HL-60/S4 treated with retinoic acid at 250 ng/mL for 4 days and 3 days (cell line): ENCODE measurements around the gene EPOP.

Experiments used
- in situ Hi-C: fragments of 300-500 bp; cut with MboI; formaldehyde crosslinking; loops from 2 replicates; pipeline ENCODE4 v1.7.0; 2022; ENCODE audit warnings: low sequenced_read_pairs

The EPOP gene

DNA sequence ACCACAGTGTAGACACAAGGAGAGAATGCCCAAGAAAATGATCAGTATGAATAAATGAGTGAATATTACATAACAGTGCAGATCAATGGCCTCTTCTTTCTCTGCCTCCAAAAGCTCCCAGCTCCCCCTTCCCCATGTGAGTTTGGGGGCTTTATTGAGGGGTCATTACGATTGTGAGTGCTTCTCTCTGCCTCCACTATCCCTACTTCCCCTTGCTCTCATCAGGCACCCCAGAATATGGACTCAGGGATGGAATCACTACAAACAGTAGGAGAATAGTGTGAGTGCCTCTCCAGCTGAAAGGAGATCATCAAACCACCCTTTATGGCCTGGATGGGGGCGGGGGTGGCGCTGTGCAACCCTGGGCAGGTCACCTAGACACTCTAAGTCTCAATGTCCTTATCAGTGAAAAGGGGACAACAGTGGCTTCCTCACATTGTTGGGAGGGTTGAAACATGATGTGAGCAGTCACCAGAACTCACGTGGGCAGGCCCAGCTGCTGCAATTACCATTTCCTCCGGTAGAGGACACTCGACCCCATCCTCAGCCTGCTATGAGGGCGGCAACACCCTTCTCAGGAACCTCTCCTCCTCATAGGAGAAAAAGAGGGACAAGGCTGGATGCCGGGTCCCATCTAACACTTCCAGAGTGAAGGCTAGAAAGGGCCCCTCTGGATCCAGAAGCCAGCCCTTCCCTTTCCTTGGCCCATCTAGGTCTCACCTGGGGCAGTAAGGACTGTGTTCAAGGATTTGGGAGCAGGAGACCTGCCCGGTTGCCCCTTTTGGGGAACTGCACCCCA lies 2.1 kb upstream of the EPOP start:
- in situ Hi-C loops: no loop called here

- in situ Hi-C loops: no loop called here
Measured at GRCh38 chr17:38674014-38674748, 576 bp downstream of the EPOP start.

DNA sequence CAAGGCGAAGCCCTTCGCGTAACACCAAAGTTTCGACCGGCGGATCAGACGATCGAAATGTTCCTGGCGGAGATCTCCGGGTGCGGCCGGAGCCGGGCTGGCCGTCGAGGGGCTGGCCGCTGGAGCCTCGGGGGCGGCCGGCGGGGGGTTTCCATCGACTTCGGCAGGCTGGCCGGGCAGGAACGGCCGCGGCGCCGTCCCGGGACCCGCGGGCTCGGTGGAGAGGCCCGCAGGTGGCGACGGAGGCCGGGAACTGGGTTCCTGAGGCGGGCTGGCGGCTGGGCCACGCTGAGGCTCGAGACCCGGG lies 1.1 kb downstream of the EPOP start:
- in situ Hi-C loops: no loop called here

DNA sequence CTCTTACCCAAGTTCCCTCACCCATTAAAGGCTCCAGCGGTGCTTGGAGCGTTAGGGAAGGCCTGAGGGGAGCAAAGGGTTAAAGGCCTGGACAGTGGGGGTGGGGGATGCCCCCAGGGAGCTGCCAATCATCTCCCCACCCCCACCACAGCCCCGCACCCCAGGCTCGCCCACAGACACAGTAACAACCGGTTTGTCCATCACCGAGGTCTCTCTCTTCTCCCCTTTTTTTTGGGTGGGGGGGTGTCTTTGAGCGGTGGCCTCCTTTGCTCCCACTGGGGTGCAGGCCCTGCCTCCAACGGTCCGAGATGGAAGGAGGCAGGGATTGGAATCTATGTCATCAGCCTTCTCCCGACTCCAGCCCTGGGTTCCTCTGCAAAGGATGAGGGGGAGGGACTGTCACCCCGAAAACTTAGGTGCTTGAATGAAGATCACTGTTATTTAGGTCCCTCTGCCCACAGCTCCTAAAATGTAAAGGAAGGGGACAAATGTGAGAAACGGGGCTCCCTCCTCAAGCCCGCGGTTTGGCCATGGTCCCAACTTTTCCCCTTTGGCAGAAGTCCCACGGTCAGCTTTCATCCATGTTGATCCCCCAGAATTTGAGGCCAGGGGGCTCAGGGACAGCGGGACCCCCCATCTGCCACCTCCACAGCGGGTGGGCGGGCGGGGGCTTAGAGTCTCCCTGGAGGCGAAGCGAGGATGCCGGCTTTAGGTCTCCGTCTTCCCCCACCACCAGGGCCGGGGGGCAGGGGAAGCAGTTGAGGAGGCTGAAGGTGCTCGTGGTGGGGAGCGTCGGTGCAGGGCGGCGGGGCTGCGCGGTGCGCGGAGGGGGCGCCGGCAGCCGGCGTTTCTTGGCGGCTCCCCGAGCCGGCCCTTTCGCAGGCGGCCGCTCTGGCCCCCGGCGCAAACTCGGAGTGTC lies 1.7 kb downstream of the EPOP start:
- in situ Hi-C loops: no loop called here

- in situ Hi-C loops: no loop called here
Measured at GRCh38 chr17:38671939-38672720, 2.6 kb downstream of the EPOP start.

DNA sequence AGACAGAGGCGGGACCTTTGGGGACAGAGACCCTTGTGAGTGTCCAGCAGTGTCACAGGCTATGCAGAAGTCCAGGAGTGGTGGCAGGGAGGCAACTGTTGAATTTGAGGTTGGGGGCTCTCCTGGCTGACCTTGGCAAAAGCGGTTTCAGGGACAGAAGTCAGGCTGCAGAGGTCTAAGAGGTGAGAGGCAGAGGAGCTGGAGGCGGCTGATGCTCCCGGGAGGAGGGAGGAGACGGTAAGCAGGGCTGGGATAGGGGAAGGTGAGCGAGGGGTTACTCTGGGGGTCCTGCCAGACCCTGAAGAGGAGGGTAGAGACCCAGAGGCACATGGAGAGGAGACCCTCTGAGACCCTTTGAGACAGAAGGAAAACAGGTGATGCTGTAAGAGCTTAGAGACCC lies 5.2 kb downstream of the EPOP start:
- in situ Hi-C loops: loop anchor here (5.0 to 10.0 kb wide), 2 partner anchors 177 to 245 kb away; partner anchors contain the start of gene ARHGAP23

DNA sequence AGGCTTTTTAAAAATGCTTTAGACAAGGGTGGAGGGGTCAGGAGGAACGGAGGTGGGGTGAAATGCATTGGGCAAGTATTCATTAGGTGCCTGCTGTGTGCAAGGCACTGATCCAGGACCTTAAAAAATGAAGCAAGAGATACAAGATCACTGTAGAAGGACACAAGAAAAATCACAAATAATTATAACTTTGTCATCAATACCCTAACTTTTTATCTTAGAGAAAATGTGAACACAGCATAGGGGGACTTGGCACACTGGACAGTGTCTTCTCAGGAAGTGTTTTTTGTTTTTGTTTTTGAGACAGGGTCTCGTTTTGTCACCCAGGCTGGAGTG lies 7.0 kb downstream of the EPOP start:
- in situ Hi-C loops: loop anchor here (5.0 to 10.0 kb wide), 2 partner anchors 175 to 243 kb away; partner anchors contain the start of gene ARHGAP23

- in situ Hi-C loops: loop anchor here (5.0 to 10.0 kb wide), 2 partner anchors 175 to 242 kb away; partner anchors contain the start of gene ARHGAP23
Measured at GRCh38 chr17:38667099-38667786, 7.5 kb downstream of the EPOP start.

DNA sequence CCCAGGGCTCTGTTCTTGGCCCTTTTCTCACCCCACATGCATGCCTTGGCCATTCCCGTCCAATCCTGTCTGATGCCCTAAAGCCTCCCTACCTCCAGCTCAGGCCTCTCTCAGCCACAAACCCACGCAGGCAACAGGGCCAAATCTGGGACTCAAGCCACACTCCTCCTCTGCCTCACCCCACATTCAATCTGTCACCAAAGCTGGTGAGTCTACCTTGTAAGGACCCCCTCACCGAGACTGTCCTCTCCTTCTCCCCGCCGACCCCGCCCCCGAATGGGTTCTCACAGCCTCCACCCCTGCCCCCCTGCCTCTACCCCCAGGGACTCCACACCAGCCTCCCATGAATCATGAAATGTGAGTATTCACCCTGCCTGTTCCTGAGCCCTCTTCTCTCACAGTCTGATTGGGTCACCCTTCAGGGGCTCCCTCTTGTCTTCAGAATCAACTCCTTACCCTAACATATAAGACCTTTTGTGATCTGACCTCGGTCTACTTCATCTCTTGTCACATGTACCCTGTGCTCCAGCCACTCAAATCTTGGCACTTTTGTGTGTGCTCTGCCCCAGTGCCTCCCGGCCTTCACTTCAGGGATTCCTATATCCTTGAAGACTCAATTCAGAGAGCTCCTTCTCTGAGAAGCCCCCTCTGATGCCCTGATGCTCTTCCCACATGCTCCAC lies 10.7 kb downstream of the EPOP start:
- in situ Hi-C loops: loop anchor here (10.0 kb wide), 1 partner anchor 239 kb away; the partner anchor contains the start of gene ARHGAP23

DNA sequence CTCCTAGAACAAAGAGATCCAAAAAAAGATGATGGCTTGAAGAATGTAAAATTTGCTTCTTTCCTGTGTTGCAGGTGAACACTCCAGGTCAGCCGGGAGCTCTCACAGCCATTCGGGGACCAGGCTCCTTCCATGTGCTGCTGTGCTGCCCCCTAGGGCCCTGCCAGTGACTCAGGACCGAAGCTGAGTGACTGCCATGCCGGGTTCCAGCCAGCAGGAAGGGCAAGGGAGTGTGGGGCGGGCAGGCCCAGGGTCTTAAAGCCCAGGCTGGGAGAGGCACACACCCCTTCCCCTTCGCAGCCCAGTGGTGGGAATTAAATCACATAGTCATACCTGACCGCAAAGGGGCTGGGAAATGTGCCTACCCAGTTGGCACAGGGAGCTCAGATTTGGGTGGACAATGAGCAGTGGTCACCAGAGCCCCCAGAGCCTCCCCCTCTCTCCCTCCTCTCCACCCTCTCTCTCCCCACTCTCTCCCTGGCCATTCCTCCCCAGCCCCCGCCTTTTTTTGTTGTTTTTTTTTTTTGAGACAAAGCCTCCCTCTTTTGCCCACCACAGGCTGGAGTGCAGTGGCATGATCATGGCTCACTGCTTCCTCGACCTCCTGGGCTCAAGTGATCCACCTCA lies 11.5 kb downstream of the EPOP start:
- in situ Hi-C loops: loop anchor here (10.0 kb wide), 1 partner anchor 238 kb away; the partner anchor contains the start of gene ARHGAP23

- in situ Hi-C loops: loop anchor here (10.0 kb wide), 1 partner anchor 236 kb away; the partner anchor contains the start of gene ARHGAP23
Measured at GRCh38 chr17:38660097-38661025, 14.4 kb downstream of the EPOP start.

- in situ Hi-C loops: no loop called here
Measured at GRCh38 chr17:38659415-38659814, 15.3 kb downstream of the EPOP start.

DNA sequence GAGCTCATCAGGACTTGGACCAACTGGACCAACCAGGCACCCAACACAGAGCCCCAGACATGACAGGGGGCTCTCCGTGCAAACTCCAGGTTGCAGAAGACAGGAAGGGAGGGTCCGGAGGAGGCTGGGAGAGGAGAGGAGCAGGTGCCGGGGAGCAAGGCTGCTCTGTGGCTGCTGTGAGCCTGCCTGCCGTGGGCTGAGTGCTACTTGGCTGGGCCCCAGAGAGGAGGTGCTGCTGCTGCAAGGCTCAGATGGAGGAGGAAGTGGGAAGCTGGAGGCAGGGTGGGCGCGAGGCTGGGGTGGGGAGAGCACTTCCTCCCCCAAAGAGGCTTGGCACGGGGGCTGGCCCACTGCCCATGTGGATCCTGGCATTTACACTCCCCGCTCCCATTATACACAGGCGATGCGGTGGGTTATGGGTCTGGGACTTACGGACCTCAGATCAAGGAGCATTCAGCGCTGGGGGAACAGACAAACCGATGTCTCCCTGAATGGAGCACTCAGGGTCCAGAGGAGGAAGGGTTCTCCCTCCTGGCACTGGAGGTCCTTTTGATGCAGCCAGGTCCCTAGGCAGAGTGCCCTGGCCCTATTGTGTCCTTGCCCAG lies 15.9 kb downstream of the EPOP start:
- in situ Hi-C loops: no loop called here

GRCh38 chr17:38657824-38658740 lies 16.7 kb downstream of the EPOP start:
- in situ Hi-C loops: no loop called here

DNA sequence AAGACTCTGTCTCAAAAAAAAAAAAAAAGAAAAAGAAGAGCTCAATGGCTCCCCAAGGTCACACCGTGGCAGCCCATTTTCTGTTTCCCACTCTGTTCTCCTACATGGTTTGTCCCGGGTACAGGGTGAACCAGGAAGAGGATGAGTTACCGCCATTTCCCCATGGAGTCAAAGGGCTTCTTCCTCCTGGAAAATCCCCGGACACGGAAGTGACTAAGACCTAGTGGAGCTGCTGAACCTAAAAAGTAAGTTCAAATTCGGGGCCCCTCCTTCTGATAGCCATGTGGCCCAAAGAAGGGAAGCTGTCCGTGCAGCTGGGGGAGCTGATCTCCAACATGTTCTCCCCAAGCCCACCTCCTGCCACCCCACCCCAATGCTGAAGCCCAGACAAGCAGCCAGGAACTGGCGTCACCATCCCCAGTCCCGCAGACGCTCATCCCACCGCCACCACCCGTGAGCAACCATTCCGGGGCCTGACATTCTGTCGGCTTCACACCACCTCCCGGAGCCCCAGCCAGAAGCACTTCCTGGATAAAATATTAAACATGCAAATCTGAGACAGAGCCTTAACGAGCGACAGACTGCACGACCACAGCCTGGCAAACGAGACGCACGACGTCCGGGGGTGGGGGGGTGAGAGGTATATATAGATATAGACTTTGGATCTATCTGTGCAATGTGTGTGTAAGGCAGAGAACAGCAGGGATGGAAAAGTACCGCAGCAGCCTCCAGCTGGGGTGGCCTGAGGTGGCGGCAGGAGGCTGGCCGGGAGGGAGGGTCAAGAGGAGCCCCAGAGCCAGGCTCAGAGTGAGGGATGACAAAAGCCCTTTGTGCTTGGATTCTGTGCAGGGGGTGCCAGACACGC lies 17.6 kb downstream of the EPOP start:
- in situ Hi-C loops: no loop called here
